Right ventricle myocardium inferior (tissue), 1 donor: Measurements from ENCODE around the gene TSFM. TPM values are rescaled to one million over a fixed set of nuclear protein-coding genes. Genes with fewer than 3 reads are reported as not detected.

Source experiments
- ATAC-seq: fragments of 200-7000 bp; cut with Tn5 transposase; one replicate; pipeline ENCODE4 v1.9.1; 2020; ENCODE audit warnings: mild to moderate bottlenecking, moderate library complexity
- DNase-seq: peaks from one replicate; pipeline ENCODE4 v3.0.0; 2021; ENCODE audit errors: missing footprints
- intact Hi-C: fragments of 100-400 bp; cut with DNase I; formaldehyde crosslinking; loops from one replicate; pipeline ENCODE4 v1.11.0; 2022
- microRNA-seq: library from miRNA; unstranded; fragments of <30 nt; microRNA quantifications from one replicate; pipeline ENCODE4 v1.2.0, GENCODE V29; 2020
- total RNA-seq: library from RNA; stranded (reverse); fragmentation: NEBNext Ultra II Directional; extraction: Animal tissue kit (Norgen Biotek cat#: 25700); gene quantifications from one replicate; pipeline ENCODE4 v1.2.1, GENCODE V29; 2021
- donor health status: DM: no; HTN: yes; CAD: no; lungs with severe emphysema.

TSFM gene
- total RNA-seq, 1 donor from 2014 or later: 48.2 TPM

DNA sequence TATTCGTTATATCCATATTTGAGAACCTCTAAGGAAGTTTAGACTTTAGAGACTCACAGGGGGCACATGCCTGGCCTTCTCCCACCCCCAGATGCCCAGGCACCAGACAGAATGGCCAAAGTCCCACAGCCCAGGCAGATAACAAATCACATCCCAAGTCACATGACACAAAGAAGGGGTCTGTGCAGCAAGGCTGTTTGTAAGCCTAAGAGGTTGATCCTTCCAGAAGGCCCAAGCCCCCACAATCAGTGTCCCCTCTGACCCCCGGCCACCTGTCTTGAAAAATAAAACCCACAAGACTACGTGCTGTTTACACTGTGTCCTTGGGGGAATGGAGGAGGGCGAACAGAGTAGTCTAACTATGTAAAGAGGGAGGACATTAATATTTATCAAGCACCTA is 58.9 kb downstream of the TSFM start:
- no peak for ATAC-seq
- intact Hi-C loops: no loop called here

DNA sequence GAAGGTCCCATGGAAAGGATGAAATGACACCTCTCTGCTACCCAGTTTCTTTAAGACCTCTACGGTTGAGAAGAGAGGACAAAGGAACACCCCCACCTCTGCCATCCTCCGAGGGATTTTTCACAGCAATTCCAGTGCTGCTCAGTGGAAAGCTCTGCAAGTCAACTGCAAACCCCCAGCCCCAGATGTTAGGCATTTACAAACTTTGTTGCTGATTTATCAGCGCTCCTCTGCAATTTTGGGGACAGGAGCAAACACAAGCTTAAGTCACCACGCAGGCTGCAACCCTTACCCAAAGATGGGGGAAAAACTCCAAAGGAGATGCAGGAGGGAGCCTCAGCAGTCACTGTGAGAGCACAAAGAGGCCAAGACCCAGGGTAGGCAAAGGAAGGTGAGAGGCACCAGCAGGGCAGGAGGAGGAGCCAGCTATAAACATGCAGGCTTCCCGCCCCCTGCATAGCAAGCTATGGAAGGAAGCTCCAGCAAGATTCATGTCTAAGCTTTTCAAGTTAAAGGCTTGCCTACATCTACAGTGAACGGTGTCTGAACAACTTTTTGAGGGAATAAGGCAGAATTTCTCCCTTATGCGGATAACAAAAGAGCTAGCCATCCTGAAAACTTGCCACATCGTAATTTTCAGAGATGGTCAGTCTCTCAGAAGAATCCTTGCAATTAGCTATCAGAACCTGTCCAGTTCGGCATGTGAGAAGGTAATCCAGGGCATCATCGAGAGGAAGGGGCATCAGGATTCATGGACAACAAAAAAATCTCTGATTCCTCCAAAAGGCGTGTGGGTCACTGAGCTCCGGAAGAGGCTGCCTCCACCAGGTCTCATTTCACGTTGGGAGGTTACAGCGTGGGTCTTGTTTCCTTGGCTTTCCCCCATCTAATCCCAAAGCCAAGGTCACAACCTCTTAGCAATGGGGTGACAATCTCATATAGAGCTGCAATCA is 60.0 kb downstream of the TSFM start:
- DNase-seq: no peak
- intact Hi-C loops: no loop called here
- no peak for ATAC-seq

More for the DNA sequence above, 58.9 kb downstream of the TSFM start:
- DNase-seq: no peak

DNA sequence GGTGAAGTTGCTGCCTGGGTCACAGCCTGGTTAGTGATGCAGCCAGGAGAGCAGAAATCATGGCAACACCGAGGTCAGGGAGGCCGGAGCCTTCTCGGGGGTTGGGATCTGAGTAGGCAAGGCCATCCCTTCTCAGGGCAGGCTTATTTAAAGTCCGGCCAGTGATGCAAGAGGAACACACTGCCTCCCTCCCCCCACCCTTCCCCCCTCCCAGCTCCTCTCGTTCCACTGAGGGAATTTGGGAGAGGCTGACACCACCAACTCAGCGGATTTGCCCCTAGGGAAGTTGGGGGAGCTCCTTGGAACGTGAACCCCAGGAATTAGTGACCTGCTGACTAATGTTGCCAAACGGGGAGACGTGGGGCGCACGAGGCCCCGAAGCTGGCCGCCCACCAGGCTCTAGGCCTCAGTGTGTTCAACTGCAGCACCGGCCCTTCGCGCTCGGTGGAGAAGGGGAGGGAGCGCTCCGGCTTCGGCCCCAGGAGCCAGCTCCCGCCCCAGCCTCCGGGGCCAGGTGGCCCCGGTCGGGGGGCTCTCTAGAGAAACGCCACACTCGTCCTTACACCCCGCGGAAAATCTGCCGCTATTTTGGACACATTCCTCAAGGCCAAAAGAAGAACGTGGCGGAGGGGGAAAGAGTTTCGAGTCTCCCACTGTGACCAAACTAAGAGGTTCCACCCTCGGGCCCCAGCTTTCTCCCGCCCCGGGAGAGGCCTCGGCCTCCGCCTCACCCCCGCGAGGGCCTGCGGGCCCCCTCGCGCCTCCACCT is 62.3 kb downstream of the TSFM start:
- intact Hi-C loops: no loop called here
- ATAC-seq: peak; percentile 54
- DNase-seq: peak; percentile 86

DNA sequence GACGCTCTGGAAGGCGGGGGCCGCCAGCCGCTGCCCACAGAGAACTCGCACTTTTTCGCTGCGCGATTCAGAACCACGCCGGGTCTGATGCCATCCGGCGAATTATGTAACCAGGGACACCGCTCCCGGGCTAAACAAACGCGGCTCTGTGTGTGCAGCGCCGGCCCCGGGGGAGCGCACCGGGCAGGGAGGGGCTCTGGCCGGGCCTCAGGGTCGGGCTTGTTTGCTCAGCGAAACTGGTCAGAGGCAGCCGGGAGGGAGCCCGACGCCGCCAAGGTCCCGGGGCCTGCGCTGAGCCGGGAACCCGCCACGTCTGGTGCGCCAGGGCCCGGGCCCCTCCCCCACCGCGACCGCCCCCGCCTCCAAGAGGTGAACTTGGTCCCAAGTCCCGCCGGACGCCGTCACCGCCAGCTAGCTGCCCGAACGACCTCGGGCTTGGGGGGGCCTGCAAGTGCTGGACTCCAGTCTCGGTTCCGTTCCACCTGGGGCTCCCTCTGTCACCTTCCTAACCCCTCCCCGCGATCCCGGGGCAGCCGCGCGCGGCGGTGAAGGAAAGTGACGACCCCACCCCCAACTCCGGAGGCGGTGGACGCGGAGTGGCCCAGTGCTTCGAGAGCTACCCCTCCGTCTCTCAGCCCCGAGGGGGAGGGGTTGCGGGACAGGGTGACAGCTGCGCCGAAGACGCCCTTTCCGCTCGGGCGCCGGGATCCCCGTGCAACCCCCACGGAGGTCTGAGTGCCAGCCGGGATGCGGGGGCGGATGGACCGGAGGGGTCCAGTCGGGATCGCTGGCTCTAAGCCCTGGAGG is 63.1 kb downstream of the TSFM start:
- intact Hi-C loops: loop anchor here (1.0 kb wide), 1 partner anchor 48 kb away; no protein-coding TSS in a partner anchor
- DNase-seq: peak; percentile 88
- peak; percentile 51 for ATAC-seq

DNA sequence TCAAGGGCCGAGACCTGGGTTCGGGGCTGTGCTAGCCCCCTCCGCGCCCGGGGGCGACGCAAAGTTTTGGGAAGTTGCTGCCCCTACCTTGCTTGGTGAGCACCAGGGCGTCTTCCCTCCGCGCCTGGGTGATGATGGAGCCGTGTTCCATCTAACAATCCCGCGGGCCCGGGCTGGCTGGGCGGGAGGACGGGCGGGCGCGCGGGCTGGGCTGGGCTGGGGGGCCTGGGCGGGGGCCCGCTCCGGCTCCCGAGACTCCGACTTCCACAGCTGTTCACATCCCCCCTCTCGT is 63.6 kb downstream of the TSFM start:
- peak; percentile 83 for DNase-seq
- ATAC-seq: peak; percentile 17
- intact Hi-C loops: loop anchor here (1.0 kb wide), 1 partner anchor 47 kb away; no protein-coding TSS in a partner anchor

DNA sequence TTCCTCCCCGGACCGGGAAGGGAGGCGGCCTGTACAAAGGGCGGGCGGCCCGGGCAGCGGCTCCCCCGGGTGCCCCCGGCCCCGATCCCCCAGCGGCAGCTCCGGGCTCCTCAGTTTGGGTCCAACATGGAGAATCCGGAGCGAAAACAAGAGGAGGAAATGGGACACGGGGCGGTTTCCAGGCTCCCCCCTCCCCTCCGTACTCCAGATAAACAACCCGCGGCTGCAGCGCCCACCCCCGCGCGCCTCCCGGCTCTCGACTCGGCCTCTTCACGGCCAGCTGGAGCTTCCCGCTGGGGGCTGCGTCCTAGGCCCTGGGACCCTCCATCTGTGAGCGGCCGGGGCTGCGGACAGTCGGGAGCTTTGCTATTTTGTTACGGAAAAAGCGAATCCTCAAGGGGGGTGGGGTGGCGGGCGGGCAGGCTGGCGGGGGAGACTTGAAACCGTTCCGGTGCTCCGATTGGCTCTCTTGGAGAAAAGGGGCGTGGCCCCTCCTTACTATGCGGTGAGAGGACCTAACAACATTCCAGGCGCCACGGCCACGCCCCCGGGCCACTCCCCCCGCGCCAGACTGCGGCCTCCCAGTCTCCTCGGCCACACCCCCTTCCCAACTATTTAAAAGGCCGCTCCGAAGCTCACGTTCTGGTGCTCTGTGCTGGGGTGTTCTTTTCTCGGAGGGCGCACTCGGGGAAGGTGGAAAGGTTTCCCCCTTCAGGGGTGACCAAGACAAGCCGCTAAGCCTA is 64.2 kb downstream of the TSFM start, which contains the start of gene CTDSP2:
TSS of gene CTDSP2 (minus strand) at position 153 of the 743 bp plus-strand sequence. CDS start 294 bp downstream, outside the sequence.
- intact Hi-C loops: loop anchor here (1.0 kb wide), 1 partner anchor 47 kb away; no protein-coding TSS in a partner anchor
- peak; percentile 100 for DNase-seq
- ATAC-seq: peak; percentile 92

Small RNA genes within 50 kb of the gene (microRNA-seq; reads per million reads assigned to microRNA genes)
- 601 reads per million, percentile 77 among the genes with 10 or more reads in this experiment for gene MIR26A2
- gene MIR6759: not detected

Other genes starting within 250 kb of the TSFM start
- gene DCTN2, start 235.6 kb upstream of the TSFM start, total RNA-seq: 92.5 TPM
- gene KIF5A, start 232.7 kb upstream of the TSFM start, total RNA-seq: 0.05 TPM
- gene PIP4K2C, start 191.6 kb upstream of the TSFM start, total RNA-seq: 13.1 TPM
- 23.8 TPM for gene DTX3, start 178.0 kb upstream of the TSFM start, total RNA-seq
- gene ARHGEF25, start 171.4 kb upstream of the TSFM start, total RNA-seq: 13.0 TPM
- gene B4GALNT1, start 149.6 kb upstream of the TSFM start, total RNA-seq: 7.3 TPM
- gene OS9, start 88.7 kb upstream of the TSFM start, total RNA-seq: 110 TPM
- 7.8 TPM for gene AGAP2, start 44.0 kb upstream of the TSFM start, total RNA-seq
- gene TSPAN31, start 37.7 kb upstream of the TSFM start, total RNA-seq: 27.9 TPM
- gene CDK4, start 30.5 kb upstream of the TSFM start, total RNA-seq: 42.3 TPM
- 14.5 TPM for gene MARCHF9, start 27.7 kb upstream of the TSFM start, total RNA-seq
- gene CYP27B1, start 15.7 kb upstream of the TSFM start, total RNA-seq: 0.49 TPM
- gene METTL1, start 10.7 kb upstream of the TSFM start, total RNA-seq: 7.0 TPM
- 1.2 TPM for gene EEF1AKMT3, start 10.2 kb upstream of the TSFM start, total RNA-seq
- gene AVIL, start 35.9 kb downstream of the TSFM start, total RNA-seq: 2.1 TPM
- 105 TPM for gene CTDSP2, start 63.9 kb downstream of the TSFM start, total RNA-seq
- gene ATP23, start 158.8 kb downstream of the TSFM start, total RNA-seq: 8.2 TPM